Activated T-helper 9 cell treated with anti-CD3 and anti-CD28 coated beads, Interleukin-2, amount 50 U/mL, for 16 hours (primary cell): ENCODE data around the gene AKR1E2.

Experiments used
- DNase-seq: peaks from one replicate; pipeline ENCODE4 v3.0.0-alpha.2; 2020; ENCODE audit warnings: low read depth

AKR1E2 gene

DNA sequence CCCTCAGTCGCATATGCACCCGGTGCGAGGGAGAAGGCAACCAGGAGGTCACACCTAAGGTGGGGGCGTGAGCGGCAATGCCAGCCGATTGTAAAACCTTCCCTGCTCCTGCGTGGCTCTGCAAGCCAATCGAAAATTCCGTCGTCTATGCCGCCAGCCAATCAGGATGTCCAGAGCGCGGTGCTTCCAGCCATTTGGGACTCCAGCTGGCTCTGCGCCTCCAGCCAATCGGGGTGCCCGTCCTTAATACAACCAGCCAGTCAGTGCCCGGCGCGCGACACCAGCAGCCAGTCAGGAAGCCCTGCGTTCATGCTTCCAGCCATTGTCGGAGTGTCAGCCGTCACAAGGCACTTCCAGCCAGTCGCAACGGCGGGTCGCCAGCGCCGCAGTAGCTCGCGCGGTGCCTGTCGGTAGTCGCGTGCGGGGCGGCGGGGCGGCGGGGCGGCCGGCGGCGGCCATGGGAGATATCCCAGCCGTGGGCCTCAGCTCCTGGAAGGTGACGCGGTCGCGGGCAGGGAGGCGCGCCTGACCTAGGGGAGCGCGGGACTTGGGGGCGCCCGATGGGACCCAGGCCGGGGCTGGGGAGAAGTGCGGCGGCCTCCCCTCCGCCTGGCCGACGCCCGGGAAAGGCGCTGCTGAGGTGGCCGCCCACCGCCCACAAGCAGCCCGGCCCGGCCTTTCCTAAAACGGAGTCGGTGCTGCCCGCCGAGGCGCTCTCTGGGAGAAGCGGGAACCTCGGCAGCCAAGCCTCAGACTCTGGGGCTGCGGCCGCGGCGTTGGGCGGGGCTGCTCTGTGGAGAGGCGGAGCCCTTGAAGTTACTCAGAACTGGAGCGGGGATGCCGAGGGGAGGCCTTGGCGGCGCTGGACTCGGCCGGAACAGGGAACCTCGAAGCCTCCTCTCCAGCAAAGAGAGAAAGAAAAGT is at the start of gene AKR1E2:
TSS of gene AKR1E2 (plus strand) at position 340 of the 924 bp plus-strand sequence. CDS start at position 458, 118 bp downstream.
- peak; percentile 68 for DNase-seq

DNA sequence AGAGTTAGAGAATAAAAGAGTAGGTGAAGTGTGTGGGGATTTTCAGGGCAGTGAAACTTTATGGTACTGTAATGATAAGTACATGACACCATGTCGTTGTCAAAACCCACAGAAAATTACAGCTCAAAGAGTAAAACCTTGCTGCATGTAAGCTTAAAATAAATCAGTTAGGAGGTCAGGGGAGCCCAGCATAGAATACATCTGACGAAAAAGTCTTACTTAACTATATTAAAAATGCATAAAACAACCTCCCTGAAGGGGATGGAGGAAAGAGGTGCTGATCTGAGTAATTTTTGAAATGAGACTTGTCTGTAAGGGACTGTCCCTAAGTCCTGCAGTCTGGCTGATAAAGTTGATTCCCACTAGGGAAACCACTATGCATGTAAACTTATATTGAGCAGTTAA is 49.8 kb upstream of the AKR1E2 start:
- DNase-seq, result no peak

DNA sequence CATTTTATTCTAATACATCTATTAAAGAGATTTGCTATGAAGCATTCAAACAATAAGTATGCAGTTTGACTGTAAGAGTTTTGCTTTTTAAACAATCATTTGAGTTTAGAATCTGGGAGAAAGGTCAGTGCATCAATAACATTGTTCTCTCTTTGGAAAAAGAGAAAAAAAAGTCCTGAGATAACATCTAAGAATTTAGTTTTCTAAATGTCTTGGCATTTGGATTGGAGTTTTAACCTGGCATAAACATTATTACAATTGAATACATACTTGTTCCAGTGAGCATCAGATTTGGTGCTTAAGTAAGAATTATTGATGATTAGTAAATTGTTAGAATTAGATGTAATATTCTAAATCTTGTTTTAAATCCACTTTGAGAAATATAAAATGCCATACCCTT is 47.2 kb upstream of the AKR1E2 start:
- no peak for DNase-seq

DNA sequence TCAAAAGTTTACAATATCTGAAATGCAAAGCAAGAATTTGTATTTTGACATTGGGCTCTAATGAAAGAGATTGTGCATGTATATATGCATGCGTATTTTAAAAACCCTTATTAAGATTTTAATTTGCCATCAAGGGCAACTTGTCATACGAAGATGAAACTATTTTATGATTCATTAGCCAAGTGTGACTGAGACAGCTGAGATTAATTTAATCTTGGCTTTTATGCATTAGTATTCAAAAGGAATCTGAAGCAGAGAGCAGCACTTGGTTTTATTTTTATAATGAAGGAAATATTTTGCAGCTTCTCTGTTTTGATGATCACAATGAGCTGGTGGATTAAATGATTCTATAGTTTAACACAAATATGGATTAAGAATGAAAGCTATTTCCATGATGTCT is 45.9 kb upstream of the AKR1E2 start:
- no peak for DNase-seq

DNA sequence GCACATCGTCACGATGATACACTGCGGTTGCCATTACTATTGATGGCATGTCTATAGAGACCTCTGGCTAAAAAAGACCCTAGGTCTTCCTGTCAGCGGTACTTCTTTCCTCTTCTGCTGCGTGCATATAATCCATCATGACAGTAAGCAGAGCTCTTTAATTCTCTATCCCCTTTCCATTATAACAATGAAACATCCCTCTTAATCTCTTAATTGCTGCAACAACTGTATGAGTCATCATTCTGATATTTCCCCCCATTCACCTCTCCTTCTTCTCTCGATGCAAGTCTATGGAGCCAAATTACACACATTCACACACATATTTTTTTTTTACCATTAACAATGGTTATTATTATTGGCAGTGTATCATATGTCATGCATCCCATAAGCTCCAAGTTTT is 45.2 kb upstream of the AKR1E2 start:
- DNase-seq, result no peak

DNA sequence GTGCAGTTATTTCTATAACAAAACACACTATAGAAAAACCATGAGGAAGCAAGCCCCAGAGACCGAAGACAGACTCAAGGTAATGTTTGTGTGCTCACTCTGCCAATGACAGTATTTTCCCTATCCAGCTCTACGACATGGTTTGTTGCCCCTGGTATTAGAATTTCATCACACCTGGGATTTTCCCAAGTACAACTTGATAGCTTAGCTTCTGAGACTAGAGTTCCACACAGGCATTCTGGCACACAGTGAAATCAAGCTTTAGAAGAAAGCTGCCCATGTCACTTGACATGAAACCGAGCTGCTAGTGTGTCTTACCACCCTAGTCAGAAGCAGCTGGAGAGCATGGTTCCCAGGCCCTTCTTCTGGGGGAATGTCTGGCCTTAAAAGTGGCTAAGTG is 44.1 kb upstream of the AKR1E2 start:
- DNase-seq, result no peak

DNA sequence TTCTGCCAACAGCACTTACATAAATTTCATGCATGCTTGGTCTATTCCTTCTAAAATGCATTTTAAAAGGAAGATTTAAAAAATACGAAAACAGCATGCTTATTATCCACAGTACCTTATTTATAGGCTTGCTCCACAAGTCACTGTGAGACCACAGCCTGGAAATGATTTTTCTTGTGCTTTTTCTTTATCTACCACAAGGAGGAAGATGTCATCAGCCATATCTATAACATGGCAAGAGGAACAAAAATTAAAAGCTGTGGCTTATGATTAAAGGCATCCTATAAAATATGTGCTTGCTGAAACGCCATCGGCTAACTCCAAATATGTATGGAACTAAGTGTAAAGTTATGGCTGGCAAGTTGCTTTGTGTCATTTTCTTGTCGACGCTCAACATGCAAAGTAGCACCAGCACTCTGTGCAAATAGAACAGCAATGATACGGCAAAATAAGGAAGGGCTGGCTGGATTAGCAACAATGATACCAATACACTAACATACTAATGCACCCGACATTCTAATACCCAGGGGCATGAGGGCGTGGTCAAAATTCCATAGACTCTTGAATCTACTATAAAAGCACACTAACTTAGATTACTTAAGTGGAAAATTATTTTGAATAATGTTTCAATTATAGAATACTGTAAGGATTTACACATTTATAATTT is 41.2 kb upstream of the AKR1E2 start:
- no peak for DNase-seq

DNA sequence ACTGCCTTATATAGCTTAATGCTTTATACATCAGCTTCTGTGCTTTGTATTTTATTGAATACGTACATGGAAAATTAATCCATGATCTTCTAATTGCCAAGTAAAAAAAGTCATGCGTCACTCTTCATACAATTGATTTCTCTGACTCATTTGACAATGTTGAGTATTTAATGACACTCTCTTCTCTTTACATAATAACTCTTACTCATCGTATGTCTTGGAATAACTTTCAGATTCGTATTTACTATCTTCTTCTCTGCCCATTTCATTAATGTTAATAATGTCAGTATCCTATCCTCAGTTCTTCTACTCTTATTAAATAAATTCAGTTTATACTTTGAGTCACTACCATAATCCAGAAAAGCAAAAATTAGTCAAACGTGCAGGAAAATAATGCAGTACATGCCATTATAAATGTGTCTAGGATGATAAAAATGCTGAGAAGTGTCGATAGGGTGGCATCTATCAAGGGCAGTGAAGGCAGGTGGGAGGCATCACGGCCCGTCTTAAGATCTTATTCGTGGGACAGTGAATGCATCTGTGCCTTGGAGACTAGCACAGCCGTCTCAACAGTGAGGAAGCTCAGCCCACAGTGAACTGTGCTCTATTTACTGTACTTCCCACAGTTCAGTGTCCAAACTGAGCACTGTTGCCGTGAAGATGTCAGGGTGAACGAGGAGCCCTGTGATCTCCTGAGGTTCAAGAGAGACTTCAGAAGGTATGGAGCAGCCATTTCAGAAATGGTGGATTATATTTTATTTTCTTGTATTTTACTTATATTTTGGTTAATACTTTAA is 39.8 kb upstream of the AKR1E2 start:
- DNase-seq, result no peak

DNA sequence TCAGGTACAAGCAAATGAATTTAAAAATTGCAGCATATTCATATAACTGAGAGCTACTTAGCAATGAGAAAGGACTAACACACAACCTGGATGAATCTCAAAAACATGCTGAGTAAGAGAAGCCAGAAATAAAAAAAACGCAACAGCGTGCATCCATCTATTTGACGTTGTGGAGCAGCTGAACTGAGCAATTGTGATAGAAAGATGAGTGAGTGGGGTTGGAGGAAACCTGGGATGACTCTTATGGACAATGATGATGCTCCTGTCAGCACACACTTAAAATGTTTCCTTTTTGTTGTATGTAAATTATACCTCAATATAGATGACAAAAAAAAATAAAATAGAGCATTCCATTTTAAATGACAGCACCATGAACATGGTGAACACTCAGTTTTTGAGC is 36.0 kb upstream of the AKR1E2 start:
- DNase-seq, result no peak

DNA sequence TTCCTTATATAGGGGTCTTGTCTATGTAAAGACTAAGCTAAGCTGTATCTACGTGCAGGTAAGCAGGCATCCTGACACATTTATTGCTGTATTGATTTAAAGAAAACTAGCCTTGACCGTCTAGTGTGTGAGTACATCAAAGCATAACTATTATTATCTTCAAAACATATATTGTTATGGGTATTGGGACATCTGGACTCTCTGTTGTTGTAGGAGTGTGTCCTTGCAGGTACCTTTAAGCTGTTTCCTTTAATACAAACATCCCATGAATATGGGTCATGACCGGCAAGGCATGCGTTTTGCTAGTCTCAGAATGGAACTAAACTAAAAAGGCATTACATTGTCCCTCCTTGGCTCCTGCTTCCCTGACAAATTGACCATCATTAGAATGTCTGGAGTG is 35.1 kb upstream of the AKR1E2 start:
- DNase-seq, result no peak

DNA sequence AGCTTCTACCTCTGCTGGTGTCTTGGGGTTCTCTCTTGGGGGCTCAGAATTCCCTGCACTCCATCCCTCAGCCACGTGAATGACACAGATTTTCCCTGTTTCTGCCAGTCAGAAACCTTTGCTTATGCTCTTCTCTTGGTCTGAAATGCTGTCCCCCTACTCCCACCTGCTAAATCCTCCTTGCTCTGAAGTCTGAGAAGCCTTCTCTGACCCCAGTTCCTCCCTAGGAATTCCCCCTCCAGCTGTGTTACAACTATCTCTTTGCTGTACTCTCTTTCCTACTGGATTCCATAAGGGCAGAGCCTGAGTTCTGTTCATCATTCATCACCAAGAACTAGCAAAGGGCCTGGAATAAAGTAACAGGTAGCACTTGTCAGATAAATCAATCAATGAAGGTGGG is 33.6 kb upstream of the AKR1E2 start:
- DNase-seq, result no peak

DNA sequence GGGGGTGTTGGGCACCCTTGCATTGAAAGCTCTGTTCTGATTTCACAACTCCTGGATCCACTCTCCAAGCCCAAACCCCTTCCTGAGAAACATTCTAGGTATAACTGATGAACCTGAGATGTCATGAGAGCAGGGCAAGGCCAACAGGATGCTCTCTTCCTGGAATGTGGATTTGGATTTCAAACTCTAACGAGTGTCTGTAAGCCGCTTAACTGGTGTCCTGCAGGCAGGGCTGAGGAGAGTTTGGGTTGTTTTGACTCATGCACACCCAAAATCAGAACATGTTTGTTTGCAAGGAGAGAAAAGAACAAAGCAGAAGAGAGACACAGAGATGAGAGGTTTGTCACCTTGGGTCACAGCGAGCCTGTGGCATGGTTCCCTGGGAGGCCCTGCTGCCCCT is 24.6 kb upstream of the AKR1E2 start:
- DNase-seq, result no peak

DNA sequence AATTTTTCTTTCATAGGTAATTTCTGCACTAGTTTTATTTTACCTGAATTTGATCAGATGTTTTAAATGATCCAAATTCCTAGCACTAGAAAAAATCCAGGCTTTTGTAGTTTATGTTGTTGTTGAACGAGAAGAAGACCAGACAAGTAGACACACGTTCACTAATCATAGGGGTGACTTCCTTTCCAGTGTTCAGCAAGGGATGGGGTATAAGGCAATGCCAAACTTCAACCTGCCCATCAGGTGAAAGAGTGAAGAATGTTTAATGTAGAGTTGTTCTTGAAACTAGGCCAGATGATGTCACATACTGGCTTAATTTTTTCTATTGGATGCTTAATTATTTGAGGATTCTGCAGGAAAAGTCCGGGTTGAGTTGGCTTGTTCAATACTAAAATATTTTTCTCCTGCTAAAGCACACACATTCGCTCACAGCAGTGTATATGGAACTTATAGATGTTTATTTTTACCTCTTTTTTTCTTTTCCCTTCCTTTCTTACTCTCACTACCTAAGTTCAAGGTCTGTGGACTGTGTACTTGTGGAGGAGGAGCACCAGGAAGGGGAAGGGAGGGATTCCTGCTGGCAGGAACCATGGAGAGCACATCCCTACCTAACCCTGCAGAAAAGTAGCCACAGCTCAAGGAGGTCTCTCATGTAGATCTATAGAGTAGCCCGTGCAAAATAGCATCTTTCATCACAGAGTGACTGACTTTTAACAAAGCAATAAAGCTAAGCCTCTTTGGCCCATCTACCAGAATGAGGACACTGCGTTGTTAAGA is 23.1 kb upstream of the AKR1E2 start:
- no peak for DNase-seq

DNA sequence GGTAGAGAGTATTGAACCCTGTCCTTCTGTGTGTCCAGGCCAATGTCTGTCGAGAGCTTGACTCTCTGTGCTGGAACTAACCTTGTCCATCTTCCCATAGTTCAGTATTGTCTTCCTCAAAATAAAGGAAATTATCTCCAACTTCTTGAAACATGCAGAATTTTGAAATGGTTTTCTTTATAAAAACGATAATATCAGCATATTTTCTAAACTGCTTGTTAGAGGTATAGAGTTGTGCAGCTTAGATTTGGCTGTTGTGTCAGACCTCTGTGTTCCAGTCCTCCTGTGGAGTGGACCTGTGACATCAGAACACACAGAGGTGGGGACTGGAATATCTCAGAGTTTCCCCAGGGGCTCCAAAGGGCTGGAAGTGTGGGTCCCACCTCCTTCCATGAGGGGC is 22.2 kb upstream of the AKR1E2 start:
- DNase-seq, result no peak

DNA sequence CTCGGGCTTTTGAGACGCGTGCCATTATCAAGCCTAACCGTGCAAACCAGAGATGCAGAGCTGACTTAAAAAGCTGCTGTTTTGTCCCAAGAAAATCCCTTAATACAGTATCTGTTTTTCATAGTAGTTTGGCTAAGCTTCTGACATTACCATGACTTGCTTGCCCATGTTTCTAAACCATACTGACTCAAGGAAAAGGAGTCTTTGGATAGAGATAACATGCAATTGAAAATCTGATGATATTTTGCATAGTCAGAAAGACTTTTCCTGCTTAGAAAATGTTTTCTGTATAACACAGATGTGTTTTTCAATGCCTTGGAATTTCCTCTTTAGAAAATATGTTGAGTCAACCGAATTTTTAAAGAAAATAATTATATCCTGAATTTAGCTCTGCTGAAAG is 21.5 kb upstream of the AKR1E2 start:
- DNase-seq, result no peak

DNA sequence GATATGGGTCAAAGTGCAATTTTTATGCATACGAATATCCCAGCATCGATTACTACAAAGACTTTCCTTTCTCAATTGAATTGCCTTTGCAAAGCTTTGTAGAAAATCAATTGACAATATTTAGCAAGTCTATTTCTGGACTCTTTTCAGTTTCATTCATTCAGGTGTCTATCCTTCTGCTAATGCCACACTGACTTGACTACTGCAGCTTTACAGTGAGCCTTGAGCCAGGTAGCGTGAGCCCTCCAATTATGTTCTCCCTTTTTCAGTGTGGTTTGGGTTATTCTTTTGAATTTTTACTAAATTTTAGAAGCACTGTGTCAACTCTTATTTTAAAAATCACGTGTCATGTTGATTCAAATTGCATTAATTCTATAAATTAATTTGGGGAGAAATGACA is 19.5 kb upstream of the AKR1E2 start:
- DNase-seq, result no peak

DNA sequence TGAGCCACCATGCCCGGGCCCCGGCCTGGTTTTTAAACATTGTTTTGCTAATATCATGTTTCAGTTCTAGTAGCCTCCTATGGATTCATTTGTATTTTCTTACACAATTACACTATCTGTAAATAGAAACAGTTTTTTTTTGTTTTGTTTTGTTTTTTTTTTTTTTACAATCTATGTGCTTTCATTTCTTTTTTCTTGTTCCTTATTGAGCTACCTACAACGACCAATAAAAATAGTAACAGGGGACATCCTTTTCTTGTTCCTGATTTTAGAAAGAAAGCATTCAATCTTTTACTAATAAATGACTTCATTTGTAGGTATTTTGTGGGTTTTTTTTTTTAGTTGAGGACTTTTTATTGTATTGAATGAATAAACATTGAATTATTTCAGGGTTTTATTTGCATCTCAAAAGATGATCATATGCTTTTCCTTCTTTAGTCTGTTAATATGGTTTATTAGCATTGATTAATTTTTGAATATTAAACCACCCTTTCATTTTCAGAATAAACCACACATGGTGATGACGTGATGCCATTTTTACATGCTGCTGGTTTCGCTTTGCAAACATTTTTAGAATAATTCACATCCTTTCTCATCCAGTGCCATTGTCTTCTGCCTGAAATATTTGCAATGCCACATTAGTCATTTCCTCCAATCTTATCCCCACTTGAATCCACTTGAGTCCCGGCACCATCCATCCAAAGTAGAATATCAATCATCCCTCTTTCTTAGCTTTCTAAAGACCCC is 18.1 kb upstream of the AKR1E2 start:
- DNase-seq, result no peak

DNA sequence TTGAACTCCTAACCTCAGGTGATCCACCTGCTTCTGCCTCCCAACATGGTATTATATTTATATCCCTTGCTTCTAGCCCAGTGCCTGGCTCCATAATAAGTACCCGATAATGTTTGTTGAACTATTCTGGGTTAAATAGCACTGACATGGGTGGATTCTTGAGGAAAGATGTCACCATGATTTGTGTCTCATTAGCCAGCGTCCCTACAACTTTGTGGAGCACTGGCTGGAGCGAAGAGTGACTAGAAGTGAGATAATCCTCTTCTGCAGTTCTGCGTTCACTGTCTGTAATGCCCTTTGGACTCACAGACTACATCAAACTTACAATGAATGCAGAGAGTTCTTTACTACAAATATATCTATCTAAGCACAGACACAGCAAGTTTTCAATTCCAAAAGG is 16.9 kb upstream of the AKR1E2 start:
- DNase-seq, result no peak

DNA sequence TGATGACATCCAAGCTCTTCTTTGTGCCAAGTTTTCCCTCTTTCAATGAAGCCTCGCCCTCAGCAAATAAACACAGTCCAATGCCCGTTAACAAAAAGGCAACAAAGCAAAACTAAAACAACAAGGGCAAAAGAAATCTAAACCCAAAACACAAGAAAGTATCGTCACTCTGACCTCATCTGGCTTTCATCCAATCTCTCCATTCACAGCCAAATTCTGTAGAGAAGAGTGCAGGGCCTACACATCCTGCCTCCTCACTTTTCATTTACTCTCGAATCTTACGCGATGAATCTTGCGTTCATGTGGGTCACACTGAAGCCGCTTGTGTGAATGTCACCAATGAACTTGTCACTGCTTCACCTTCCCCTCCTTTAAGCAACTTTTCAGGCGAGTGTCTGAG is 15.9 kb upstream of the AKR1E2 start:
- DNase-seq, result no peak

DNA sequence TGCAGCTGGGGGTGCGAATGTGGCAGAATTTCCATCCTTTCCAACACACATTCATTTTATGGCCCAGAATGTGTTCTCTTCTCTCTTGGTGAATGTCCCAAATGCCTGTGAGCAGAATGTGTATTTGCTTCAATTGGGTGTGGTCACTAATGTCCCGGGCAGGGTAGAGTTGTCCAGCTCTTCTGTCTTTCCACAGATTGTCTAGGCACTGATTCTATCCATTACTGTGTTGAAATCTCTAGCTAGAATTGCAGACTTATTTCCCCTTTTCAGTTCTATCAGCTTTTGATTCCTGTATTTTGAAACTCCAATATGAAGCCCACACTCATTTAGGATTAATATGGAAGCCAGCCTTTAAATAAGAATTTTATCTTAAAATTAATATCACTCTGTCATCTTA is 14.0 kb upstream of the AKR1E2 start:
- DNase-seq, result no peak

DNA sequence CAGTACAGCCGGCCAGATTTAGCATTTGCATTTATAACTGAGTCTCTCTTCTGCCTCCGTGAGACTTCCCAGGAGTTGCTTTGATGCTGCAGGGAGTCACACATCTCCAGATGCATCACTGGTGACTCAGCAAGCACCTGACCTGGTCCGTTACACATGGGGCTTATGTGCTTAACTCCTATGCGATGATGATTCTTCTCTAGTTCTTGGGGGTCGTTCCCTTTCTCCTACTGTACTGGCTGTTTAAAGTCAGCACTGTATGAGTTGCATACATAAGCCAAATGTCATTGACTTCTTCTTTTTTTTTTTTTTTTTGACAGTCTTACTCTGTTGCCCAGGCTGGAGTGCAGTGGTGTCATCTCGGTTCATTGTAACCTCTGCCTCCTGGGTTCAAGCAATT is 13.0 kb upstream of the AKR1E2 start:
- DNase-seq, result no peak
